Muscle of back (tissue), 11 donors: Measurements from ENCODE around the gene PAFAH2. TPM values are rescaled to one million over a fixed set of nuclear protein-coding genes. Genes with fewer than 3 reads are reported as not detected.
"Not testable (repeated sequence)": the region's sequence is repeated elsewhere in the genome, so short reads cannot be mapped to it uniquely, and the experiment has no call there.

Source experiments
- DNase-seq, 3 donors: peaks; one replicate each; pipeline versions ENCODE4 v3.0.0 to v3.0.0-alpha.2; 2013
- polyA plus RNA-seq, 10 donors: library from polyadenylated mRNA; unstranded; fragments of 120-200 nt; gene quantifications; one replicate each; pipeline ENCODE4 v1.2.1, GENCODE V29; 2013; ENCODE audit not compliant: insufficient read length in 10 of 10

The PAFAH2 gene
- polyA plus RNA-seq, 10 donors, result 30.1 to 83.9 (median 59.1) TPM

- DNase-seq, result no peak
These were observed 8.2 kb downstream of the PAFAH2 start for GRCh38 chr1:25989440-25990234.

- no peak for DNase-seq
These were observed 9.9 kb downstream of the PAFAH2 start for GRCh38 chr1:25987951-25988350.

GRCh38 chr1:25986773-25987172 lies 11.1 kb downstream of the PAFAH2 start:
- not testable (repeated sequence) for DNase-seq

- no peak for DNase-seq
These were observed 12.2 kb downstream of the PAFAH2 start for GRCh38 chr1:25985670-25986069.

GRCh38 chr1:25985171-25985570 lies 12.7 kb downstream of the PAFAH2 start:
- no peak for DNase-seq

- no peak for DNase-seq
These were observed 18.7 kb downstream of the PAFAH2 start for GRCh38 chr1:25979210-25979609.

GRCh38 chr1:25978403-25978802 lies 19.5 kb downstream of the PAFAH2 start:
- no peak for DNase-seq

GRCh38 chr1:25977801-25978200 lies 20.1 kb downstream of the PAFAH2 start:
- no peak for DNase-seq

GRCh38 chr1:25973610-25974321 lies 24.1 kb downstream of the PAFAH2 start:
- DNase-seq, result no peak

- DNase-seq, result no peak
These were observed 26.1 kb downstream of the PAFAH2 start for GRCh38 chr1:25971811-25972180.

GRCh38 chr1:25971066-25971810 lies 26.6 kb downstream of the PAFAH2 start:
- no peak for DNase-seq

- DNase-seq, result no peak
These were observed 30.6 kb downstream of the PAFAH2 start for GRCh38 chr1:25967308-25967707.

GRCh38 chr1:25959611-25960010 lies 38.3 kb downstream of the PAFAH2 start:
- DNase-seq, result peak; percentile 59 to 87 (median 78)

GRCh38 chr1:25958465-25958864 lies 39.4 kb downstream of the PAFAH2 start:
- peak in 1 of 3 donors; percentile 74 for DNase-seq

- no peak for DNase-seq
These were observed 42.3 kb downstream of the PAFAH2 start for GRCh38 chr1:25955553-25955952.

GRCh38 chr1:25954282-25954938 lies 43.5 kb downstream of the PAFAH2 start:
- peak in 1 of 3 donors; percentile 56 for DNase-seq

- peak; percentile 85 to 98 (median 93) for DNase-seq
These were observed 44.9 kb downstream of the PAFAH2 start for GRCh38 chr1:25952841-25953401.

GRCh38 chr1:25948641-25949040 lies 49.2 kb downstream of the PAFAH2 start:
- DNase-seq, result no peak

- DNase-seq, result no peak
These were observed 50.8 kb downstream of the PAFAH2 start for GRCh38 chr1:25947027-25947426.

GRCh38 chr1:25945761-25946160 lies 52.1 kb downstream of the PAFAH2 start:
- DNase-seq, result no peak

- no peak for DNase-seq
These were observed 52.9 kb downstream of the PAFAH2 start for GRCh38 chr1:25944986-25945385.

- DNase-seq, result not testable (repeated sequence)
These were observed 54.4 kb downstream of the PAFAH2 start for GRCh38 chr1:25943511-25943910.
